NB4 (cell line): Measurements from ENCODE around the gene GJA3.
"Not testable (repeated sequence)": the region's sequence is repeated elsewhere in the genome, so short reads cannot be mapped to it uniquely, and the experiment has no call there.

Experiments
- CTCF ChIP-seq: IDR thresholded peaks from one replicate; pipeline ENCODE4 v1.5.1; 2012; ENCODE audit warnings: low read depth, low read length
- MAX ChIP-seq: IDR thresholded peaks from 2 replicates; pipeline ENCODE4 v1.6.1; 2011; ENCODE audit warnings: low read depth, low read length
- MYC ChIP-seq: IDR thresholded peaks from 2 replicates; pipeline ENCODE4 v1.6.1; 2011; ENCODE audit warnings: low read depth, low read length
- POLR2A ChIP-seq: IDR thresholded peaks from 2 replicates; pipeline ENCODE4 v1.6.1; 2011; ENCODE audit warnings: mild to moderate bottlenecking; ENCODE audit not compliant: insufficient read length; ENCODE audit errors: extremely low read depth

- not testable (repeated sequence) for TF ChIP-seq CTCF, MYC, MAX, POLR2A
These were observed 7.6 kb downstream of the GJA3 start for GRCh38 chr13:20153290-20153689.
